ENCODE measurements around the gene SMYD4.
A peak's percentile ranks its signal among the peaks of the same experiment; 100 is the strongest.
"Not testable (repeated sequence)": the region's sequence is repeated elsewhere in the genome, so short reads cannot be mapped to it uniquely, and the experiment has no call there.

The SMYD4 gene

GRCh38 chr17:1865252-1866037 is 35.7 kb upstream of the SMYD4 start:
- Histone ChIP-seq H3K27me3 (ENCODE audit: control insufficient read depth, low read length) (no peaks in the 10 kb centered on the region), H3K4me2 (ENCODE audit: low read length) (no peak overlapping the region), H3K9me2 (replicated peaks; ENCODE audit: control insufficient read depth, low read length) (no peaks in the 10 kb centered on the region), H3K79me2 (ENCODE audit: control insufficient read depth, low read length) (peaks cover 7% of the 10 kb centered on the region), H3K36me3 (ENCODE audit: control insufficient read depth, low read length) (peaks cover 46% of the 10 kb centered on the region), H3F3A (ENCODE audit: control insufficient read depth, insufficient read depth) (peaks cover 6% of the 10 kb centered on the region), H3K27ac (ENCODE audit: low read depth, low read length) (no peak overlapping the region), H3K4me1 (ENCODE audit: control insufficient read depth, low read length) (no peaks in the 10 kb centered on the region), H3K4me3 (ENCODE audit: low read length) (no peak overlapping the region), H4K20me1 (ENCODE audit: control insufficient read depth, insufficient read depth, low read depth, low read length) (no peaks in the 10 kb centered on the region), H3K9me3 (ENCODE audit: control insufficient read depth, insufficient read depth, low read length) (no peaks in the 10 kb centered on the region)
- TF ChIP-seq CTCF (IDR thresholded peaks at IDR 0.05; ENCODE audit: low read depth, low read length, poor library complexity, severe bottlenecking): peak; percentile 58
- no peak for TF ChIP-seq EZH2phosphoT487 (IDR thresholded peaks at IDR 0.05; ENCODE audit: borderline replicate concordance, low read length)

- H3K4me2 ChIP-seq (ENCODE audit: low read length): no peak overlapping the region
- H4K20me1 ChIP-seq (ENCODE audit: control insufficient read depth, insufficient read depth, low read depth, low read length): no peaks in the 10 kb centered on the region
- H3K27me3 ChIP-seq (ENCODE audit: control insufficient read depth, low read length): no peaks in the 10 kb centered on the region
- no peak overlapping the region for H3K27ac ChIP-seq (ENCODE audit: low read depth, low read length)
- no peak overlapping the region for H3K4me3 ChIP-seq (ENCODE audit: low read length)
- H3K36me3 ChIP-seq (ENCODE audit: control insufficient read depth, low read length): peaks cover 25% of the 10 kb centered on the region
- H3K9me2 ChIP-seq (replicated peaks; ENCODE audit: control insufficient read depth, low read length): no peaks in the 10 kb centered on the region
- H3F3A ChIP-seq (ENCODE audit: control insufficient read depth, insufficient read depth): peaks cover 6% of the 10 kb centered on the region
- H3K9me3 ChIP-seq (ENCODE audit: control insufficient read depth, insufficient read depth, low read length): no peaks in the 10 kb centered on the region
- H3K4me1 ChIP-seq (ENCODE audit: control insufficient read depth, low read length): no peaks in the 10 kb centered on the region
- no peak for TF ChIP-seq EZH2phosphoT487 (IDR thresholded peaks at IDR 0.05; ENCODE audit: borderline replicate concordance, low read length)
- TF ChIP-seq CTCF (IDR thresholded peaks at IDR 0.05; ENCODE audit: low read depth, low read length, poor library complexity, severe bottlenecking): no peak
- H3K79me2 ChIP-seq (ENCODE audit: control insufficient read depth, low read length): peaks cover 4% of the 10 kb centered on the region
These were observed 31.8 kb upstream of the SMYD4 start for GRCh38 chr17:1861391-1862010.

GRCh38 chr17:1860978-1861377 is 31.3 kb upstream of the SMYD4 start:
- TF ChIP-seq CTCF (IDR thresholded peaks at IDR 0.05; ENCODE audit: low read depth, low read length, poor library complexity, severe bottlenecking) (no peak), EZH2phosphoT487 (IDR thresholded peaks at IDR 0.05; ENCODE audit: borderline replicate concordance, low read length) (no peak)
- Histone ChIP-seq H3K4me2 (ENCODE audit: low read length) (no peak overlapping the region), H3K9me3 (ENCODE audit: control insufficient read depth, insufficient read depth, low read length) (no peaks in the 10 kb centered on the region), H3K79me2 (ENCODE audit: control insufficient read depth, low read length) (peaks cover 3% of the 10 kb centered on the region), H3F3A (ENCODE audit: control insufficient read depth, insufficient read depth) (peaks cover 6% of the 10 kb centered on the region), H3K4me1 (ENCODE audit: control insufficient read depth, low read length) (no peaks in the 10 kb centered on the region), H3K36me3 (ENCODE audit: control insufficient read depth, low read length) (peaks cover 29% of the 10 kb centered on the region), H3K4me3 (ENCODE audit: low read length) (no peak overlapping the region), H4K20me1 (ENCODE audit: control insufficient read depth, insufficient read depth, low read depth, low read length) (no peaks in the 10 kb centered on the region), H3K27me3 (ENCODE audit: control insufficient read depth, low read length) (no peaks in the 10 kb centered on the region), H3K9me2 (replicated peaks; ENCODE audit: control insufficient read depth, low read length) (no peaks in the 10 kb centered on the region), H3K27ac (ENCODE audit: low read depth, low read length) (no peak overlapping the region)

- H3K9me2 ChIP-seq (replicated peaks; ENCODE audit: control insufficient read depth, low read length); H3K27me3 ChIP-seq (ENCODE audit: control insufficient read depth, low read length); H3K79me2 ChIP-seq (ENCODE audit: control insufficient read depth, low read length); H3K9me3 ChIP-seq (ENCODE audit: control insufficient read depth, insufficient read depth, low read length); H3K4me1 ChIP-seq (ENCODE audit: control insufficient read depth, low read length); H3K4me2 ChIP-seq (ENCODE audit: low read length); H4K20me1 ChIP-seq (ENCODE audit: control insufficient read depth, insufficient read depth, low read depth, low read length); H3K4me3 ChIP-seq (ENCODE audit: low read length); H3K27ac ChIP-seq (ENCODE audit: low read depth, low read length): not testable (repeated sequence)
- H3K36me3 ChIP-seq (ENCODE audit: control insufficient read depth, low read length): peaks cover 67% of the 10 kb centered on the region
- peaks cover 12% of the 10 kb centered on the region; the same call in 1 of the 2 replicates for H3F3A ChIP-seq (ENCODE audit: control insufficient read depth, insufficient read depth)
These were observed 26.8 kb upstream of the SMYD4 start for GRCh38 chr17:1856462-1856861.

Measured in DOHH2 (cell line).